ENCODE results near the gene CCSER1. TPM values are rescaled to one million over a fixed set of nuclear protein-coding genes. Genes with fewer than 3 reads are reported as not detected.

CCSER1 gene
- polyA plus RNA-seq, 1 experiment: not detected

DNA sequence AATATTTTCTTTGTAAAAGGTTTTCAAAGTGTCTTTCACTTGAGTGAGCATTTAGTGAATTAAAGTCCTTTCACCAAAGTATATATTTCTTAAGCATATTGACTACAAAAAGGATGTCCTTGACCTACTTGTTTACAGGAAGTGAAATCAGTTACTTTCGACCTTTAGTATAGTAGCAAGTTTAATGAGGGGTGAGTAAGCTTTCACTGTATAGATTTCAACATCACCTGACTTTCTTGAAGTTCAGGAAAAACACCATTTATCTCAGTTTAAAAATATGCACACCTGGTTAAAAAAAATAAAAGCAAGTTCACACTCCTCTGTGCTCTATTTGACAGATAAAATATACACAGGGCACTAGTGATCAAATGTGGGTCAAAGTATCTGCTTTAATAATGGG, 88.1 kb downstream of the CCSER1 start:
- Histone ChIP-seq H3K36me3 (ENCODE audit: control insufficient read depth, insufficient read depth, low read length) (no peaks in the 10 kb centered on the region), H3K27me3 (ENCODE audit: control insufficient read depth, insufficient read depth, low read length) (no peaks in the 10 kb centered on the region), H3K4me3 (ENCODE audit: low read depth, low read length) (no peak overlapping the region)
- DNase-seq (ENCODE audit: low read depth): no peak
- ChIA-PET POLR2A (no interaction called here), CTCF (no interaction called here)
- TF ChIP-seq, protein P1, sequence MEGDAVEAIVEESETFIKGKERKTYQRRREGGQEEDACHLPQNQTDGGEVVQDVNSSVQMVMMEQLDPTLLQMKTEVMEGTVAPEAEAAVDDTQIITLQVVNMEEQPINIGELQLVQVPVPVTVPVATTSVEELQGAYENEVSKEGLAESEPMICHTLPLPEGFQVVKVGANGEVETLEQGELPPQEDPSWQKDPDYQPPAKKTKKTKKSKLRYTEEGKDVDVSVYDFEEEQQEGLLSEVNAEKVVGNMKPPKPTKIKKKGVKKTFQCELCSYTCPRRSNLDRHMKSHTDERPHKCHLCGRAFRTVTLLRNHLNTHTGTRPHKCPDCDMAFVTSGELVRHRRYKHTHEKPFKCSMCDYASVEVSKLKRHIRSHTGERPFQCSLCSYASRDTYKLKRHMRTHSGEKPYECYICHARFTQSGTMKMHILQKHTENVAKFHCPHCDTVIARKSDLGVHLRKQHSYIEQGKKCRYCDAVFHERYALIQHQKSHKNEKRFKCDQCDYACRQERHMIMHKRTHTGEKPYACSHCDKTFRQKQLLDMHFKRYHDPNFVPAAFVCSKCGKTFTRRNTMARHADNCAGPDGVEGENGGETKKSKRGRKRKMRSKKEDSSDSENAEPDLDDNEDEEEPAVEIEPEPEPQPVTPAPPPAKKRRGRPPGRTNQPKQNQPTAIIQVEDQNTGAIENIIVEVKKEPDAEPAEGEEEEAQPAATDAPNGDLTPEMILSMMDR (IDR thresholded peaks at IDR 0.05; ENCODE audit: insufficient read depth, low read depth, low read length): no peak

DNA sequence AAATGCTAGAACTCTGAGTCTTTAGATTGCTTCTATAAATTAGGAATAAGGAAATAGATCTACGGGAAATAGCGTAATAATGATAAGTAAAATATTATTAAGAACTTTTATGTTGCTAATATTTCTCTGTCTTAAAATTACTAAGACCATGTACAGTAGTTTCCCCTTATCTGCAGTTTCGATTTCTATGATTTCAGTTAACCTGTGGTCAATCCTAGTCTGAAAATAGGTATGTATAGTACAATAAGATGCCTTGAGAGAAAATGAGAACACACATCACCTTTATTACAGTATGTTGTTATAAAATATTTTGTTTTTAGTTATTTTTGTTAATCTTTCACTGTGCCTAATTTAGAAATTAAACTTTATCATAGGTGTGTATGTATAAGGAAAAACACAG, 92.6 kb downstream of the CCSER1 start:
- POLR2A ChIA-PET: no interaction called here

DNA sequence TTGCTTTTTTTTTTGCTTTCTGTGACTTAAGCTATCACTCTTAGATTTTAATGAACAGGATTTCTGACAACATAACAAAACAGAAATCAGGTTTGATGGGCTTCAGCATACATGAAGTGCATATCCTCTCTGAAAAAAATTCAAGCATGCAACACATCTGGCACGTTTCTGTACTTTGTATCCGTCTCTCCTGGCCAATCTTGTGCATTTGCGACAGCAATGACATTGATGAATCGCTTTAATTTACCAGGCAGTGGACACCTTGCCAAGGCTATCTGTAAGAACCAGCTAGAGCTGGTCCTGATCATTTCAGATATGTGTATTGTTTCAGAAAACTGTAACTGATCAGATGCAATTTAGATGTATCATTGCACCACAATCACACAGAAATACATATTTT, 93.3 kb downstream of the CCSER1 start:
- CTCF ChIA-PET: no interaction called here
- POLR2A ChIA-PET: no interaction called here
- DNase-seq (ENCODE audit: low read depth): no peak
- TF ChIP-seq, protein P1 (IDR thresholded peaks at IDR 0.05; ENCODE audit: insufficient read depth, low read depth, low read length): no peak
- H3K4me3 ChIP-seq (ENCODE audit: low read depth, low read length): no peak overlapping the region
- H3K27me3 ChIP-seq (ENCODE audit: control insufficient read depth, insufficient read depth, low read length): no peaks in the 10 kb centered on the region
- no peaks in the 10 kb centered on the region for H3K36me3 ChIP-seq (ENCODE audit: control insufficient read depth, insufficient read depth, low read length)

More for the DNA sequence above, 92.6 kb downstream of the CCSER1 start:
- no peaks in the 10 kb centered on the region for H3K27me3 ChIP-seq (ENCODE audit: control insufficient read depth, insufficient read depth, low read length)
- DNase-seq (ENCODE audit: low read depth): no peak
- H3K4me3 ChIP-seq (ENCODE audit: low read depth, low read length): no peak overlapping the region
- TF ChIP-seq, protein P1 (IDR thresholded peaks at IDR 0.05; ENCODE audit: insufficient read depth, low read depth, low read length): no peak
- no peaks in the 10 kb centered on the region for H3K36me3 ChIP-seq (ENCODE audit: control insufficient read depth, insufficient read depth, low read length)
- CTCF ChIA-PET: no interaction called here

DNA sequence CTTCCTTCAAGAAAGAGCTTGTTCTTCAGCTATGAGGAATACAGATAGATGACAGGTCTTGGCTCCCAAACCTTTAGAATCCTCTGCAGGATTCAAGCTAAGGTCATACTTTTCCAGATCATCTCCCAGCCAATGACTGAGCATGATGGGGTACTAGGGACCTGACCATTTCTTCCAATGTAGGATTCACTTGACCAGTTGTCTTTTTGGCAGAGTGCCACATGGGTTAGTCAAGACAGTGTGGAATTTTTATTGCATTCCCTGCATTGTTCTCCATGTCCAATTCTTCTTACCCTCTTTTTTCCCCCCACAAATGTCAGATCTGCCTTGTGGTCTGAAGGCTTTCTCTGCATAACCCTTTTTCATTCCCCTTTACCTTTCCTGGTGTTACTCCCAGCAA, 99.5 kb downstream of the CCSER1 start:
- no peaks in the 10 kb centered on the region for H3K36me3 ChIP-seq (ENCODE audit: control insufficient read depth, insufficient read depth, low read length)
- no peak for DNase-seq (ENCODE audit: low read depth)
- no peak overlapping the region for H3K4me3 ChIP-seq (ENCODE audit: low read depth, low read length)
- CTCF ChIA-PET: no interaction called here
- POLR2A ChIA-PET: no interaction called here
- TF ChIP-seq, protein P1 (IDR thresholded peaks at IDR 0.05; ENCODE audit: insufficient read depth, low read depth, low read length): no peak
- H3K27me3 ChIP-seq (ENCODE audit: control insufficient read depth, insufficient read depth, low read length): no peaks in the 10 kb centered on the region

DNA sequence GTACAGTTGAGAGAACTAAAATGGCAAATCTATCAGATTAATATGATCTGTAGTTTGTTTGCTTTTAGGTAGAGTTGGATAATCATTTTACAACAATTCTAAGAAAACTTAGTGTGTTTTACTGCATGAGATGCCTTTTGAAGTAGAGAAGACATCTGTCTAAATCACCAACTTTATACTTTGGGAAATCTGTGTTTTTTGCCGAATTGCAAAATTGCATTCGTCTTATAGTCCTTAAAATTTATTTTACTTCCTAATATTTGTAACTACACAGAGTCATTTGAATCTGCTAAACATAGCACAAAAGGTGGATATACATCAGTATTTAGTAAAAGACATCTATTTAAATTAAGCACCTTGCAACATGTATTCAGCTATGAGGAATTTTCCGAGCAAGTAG, 100.0 kb downstream of the CCSER1 start:
- no peak for DNase-seq (ENCODE audit: low read depth)
- ChIA-PET POLR2A (no interaction called here), CTCF (no interaction called here)
- Histone ChIP-seq H3K4me3 (ENCODE audit: low read depth, low read length) (no peak overlapping the region), H3K36me3 (ENCODE audit: control insufficient read depth, insufficient read depth, low read length) (no peaks in the 10 kb centered on the region), H3K27me3 (ENCODE audit: control insufficient read depth, insufficient read depth, low read length) (no peaks in the 10 kb centered on the region)
- TF ChIP-seq, protein P1 (IDR thresholded peaks at IDR 0.05; ENCODE audit: insufficient read depth, low read depth, low read length): no peak

Data from BJ (cell line).